Measurements from ENCODE around the gene MAGI3. TPM values are rescaled to one million over a fixed set of nuclear protein-coding genes. Genes with fewer than 3 reads are reported as not detected.
"Not testable (repeated sequence)": the region's sequence is repeated elsewhere in the genome, so short reads cannot be mapped to it uniquely, and the experiment has no call there.

MAGI3 gene
- total RNA-seq, 3 donors from 2014 or later = 48.6 to 65.4 (median 62.9) TPM

GRCh38 chr1:113467991-113468390 lies 77.7 kb downstream of the MAGI3 start:
- H3K4me1 ChIP-seq (ENCODE audit: low read depth) = no peaks in the 10 kb centered on the region
- no peak for ATAC-seq

GRCh38 chr1:113478427-113479195 lies 88.3 kb downstream of the MAGI3 start:
- ATAC-seq; H3K36me3 ChIP-seq (ENCODE audit: low read depth); H3K4me3 ChIP-seq; intact Hi-C loops (cut with DNase I, micrococcal nuclease); H3K4me1 ChIP-seq (ENCODE audit: low read depth); DNase-seq: not testable (repeated sequence)
- H3K9me3 ChIP-seq = peaks cover 21% of the 10 kb centered on the region

More at GRCh38 chr1:113467991-113468390, 77.7 kb downstream of the MAGI3 start:
- peaks cover 15% of the 10 kb centered on the region for H3K9me3 ChIP-seq
- no peak for TF ChIP-seq CTCF (IDR thresholded peaks at IDR 0.05)
- intact Hi-C loops (cut with DNase I, micrococcal nuclease) = no loop called here
- no peaks in the 10 kb centered on the region for H3K36me3 ChIP-seq (ENCODE audit: low read depth)
- DNase-seq = no peak
- no peak overlapping the region for H3K4me3 ChIP-seq

- Histone ChIP-seq H3K4me3 (no peak overlapping the region), H3K9me3 (peaks cover 19% of the 10 kb centered on the region), H3K36me3 (ENCODE audit: low read depth) (no peaks in the 10 kb centered on the region), H3K4me1 (ENCODE audit: low read depth) (no peaks in the 10 kb centered on the region)
- ATAC-seq (peak; percentile 36), DNase-seq (no peak)
- intact Hi-C loops (cut with DNase I, micrococcal nuclease) = no loop called here
- no peak for TF ChIP-seq CTCF (IDR thresholded peaks at IDR 0.05)
These were observed 89.7 kb downstream of the MAGI3 start for GRCh38 chr1:113479713-113480676.

- H3K4me1 ChIP-seq (ENCODE audit: low read depth); ATAC-seq; H3K36me3 ChIP-seq (ENCODE audit: low read depth); intact Hi-C loops (cut with DNase I, micrococcal nuclease); H3K4me3 ChIP-seq; DNase-seq: not testable (repeated sequence)
- peaks cover 19% of the 10 kb centered on the region for H3K9me3 ChIP-seq
These were observed 94.8 kb downstream of the MAGI3 start for GRCh38 chr1:113485131-113485530.

- Histone ChIP-seq H3K4me3 (no peak overlapping the region), H3K36me3 (ENCODE audit: low read depth) (no peaks in the 10 kb centered on the region), H3K4me1 (ENCODE audit: low read depth) (no peaks in the 10 kb centered on the region), H3K9me3 (peaks cover 25% of the 10 kb centered on the region)
- ATAC-seq (peak; percentile 27), DNase-seq (peak in 1 of 3 donors; percentile 12)
- no peak for TF ChIP-seq CTCF (IDR thresholded peaks at IDR 0.05)
- intact Hi-C loops (cut with DNase I, micrococcal nuclease) = no loop called here
These were observed 98.4 kb downstream of the MAGI3 start for GRCh38 chr1:113488576-113489177.

- ATAC-seq = no peak
- intact Hi-C loops (cut with DNase I, micrococcal nuclease) = no loop called here
- Histone ChIP-seq H3K36me3 (ENCODE audit: low read depth) (no peaks in the 10 kb centered on the region), H3K4me1 (ENCODE audit: low read depth) (no peaks in the 10 kb centered on the region), H3K4me3 (no peak overlapping the region), H3K9me3 (peaks cover 20% of the 10 kb centered on the region)
- TF ChIP-seq CTCF (IDR thresholded peaks at IDR 0.05) = no peak
- DNase-seq = no peak
These were observed 100.1 kb downstream of the MAGI3 start for GRCh38 chr1:113490384-113490783.

Measured in mucosa of descending colon (tissue), 3 donors.